Measurements from ENCODE around the gene MGAT4B.

DNA sequence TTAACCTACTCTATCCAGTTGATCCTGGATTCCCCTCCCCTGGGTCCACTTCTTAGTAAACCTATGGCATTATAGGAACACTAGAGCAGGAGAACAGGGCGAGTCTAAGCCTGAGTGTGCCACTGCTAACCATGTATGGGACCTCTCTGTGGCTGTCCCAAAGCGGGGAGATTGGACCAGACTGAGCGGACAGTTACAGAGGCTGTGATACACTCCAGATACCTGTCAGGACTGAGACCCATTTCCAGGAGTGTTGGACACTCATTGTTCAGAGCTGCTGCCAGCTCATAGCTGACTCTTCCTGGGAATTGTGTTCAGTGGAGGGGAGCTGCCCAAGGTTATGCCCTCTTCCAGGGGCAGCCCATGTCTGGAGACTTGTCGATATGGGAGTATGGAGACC lies 24.8 kb downstream of the MGAT4B start:
- TF ChIP-seq POLR2A (IDR thresholded peaks at IDR 0.05; ENCODE audit: low read depth, low read length) (no peak), POLR2AphosphoS5 (IDR thresholded peaks at IDR 0.05; ENCODE audit: low read depth, low read length) (no peak), TAF1 (IDR thresholded peaks at IDR 0.05; ENCODE audit: low read depth, low read length) (no peak), SPI1 (IDR thresholded peaks at IDR 0.05; ENCODE audit: low read depth, low read length) (no peak), POU2F2 (IDR thresholded peaks at IDR 0.05; ENCODE audit: low read depth, low read length) (no peak), PAX5 (IDR thresholded peaks at IDR 0.05; ENCODE audit: insufficient read depth, low read length, severe bottlenecking) (no peak)

Data from GM12891 (cell line).